ENCODE measurements around the gene SEC14L1.

GRCh38 chr17:77253611-77254051, 112.9 kb downstream of the SEC14L1 start:
- no peak for TF ChIP-seq POLR2A (IDR thresholded peaks at IDR 0.05; ENCODE audit: low read length)
- no peak for TF ChIP-seq GATA1 (IDR thresholded peaks at IDR 0.05; ENCODE audit: low read depth, low read length)

Measured in erythroblast (primary cell).